Esophagus squamous epithelium (tissue), 5 donors: ENCODE data around the gene ASMTL. TPM values are rescaled to one million over a fixed set of nuclear protein-coding genes. Genes with fewer than 3 reads are reported as not detected.

Source experiments
- DNase-seq: peaks from one replicate; lab custom pipeline; 2025; lab: John Stamatoyannopoulos, UW
- H3K27ac ChIP-seq, 4 donors: fragments of 200-600 bp; sonication (generic); one replicate each; pipeline ENCODE4 v1.5.1; 2016 to 2019; ENCODE audit warnings: mild to moderate bottlenecking in 1 of 4
- H3K27me3 ChIP-seq, 4 donors: fragments of 200-600 bp; sonication (generic); 1 replicate in 3 of 4; 2 replicates in 1 of 4; pipeline versions ENCODE4 v1.5.1 to v1.6.0; 2017 to 2021; ENCODE audit warnings: antibody characterized with exemption in 1 of 4
- H3K36me3 ChIP-seq, 3 donors: fragments of 200-600 bp; sonication (generic); one replicate each; pipeline ENCODE4 v1.5.1; 2016 to 2019
- H3K4me1 ChIP-seq, 3 donors: fragments of 200-600 bp; sonication (generic); one replicate each; pipeline ENCODE4 v1.5.1; 2017 to 2019
- H3K4me3 ChIP-seq, 4 donors: fragments of 200-600 bp; sonication (generic); 1 replicate in 3 of 4; 2 replicates in 1 of 4; pipeline ENCODE4 v1.5.1; 2016 to 2019; ENCODE audit warnings: mild to moderate bottlenecking in 2 of 4, moderate library complexity in 1 of 4
- H3K9me3 ChIP-seq, 3 donors: fragments of 200-600 bp; sonication (generic); one replicate each; pipeline ENCODE4 v1.5.1; 2016 to 2019
- CTCF ChIP-seq, 6 experiments: fragments of 450-650 bp in 4 of 6; fragments of 200-600 bp in 2 of 6; sonication (generic) in 2 of 6; IDR thresholded peaks; one replicate each; pipeline ENCODE4 v1.5.1; 2016 to 2019; ENCODE audit warnings: antibody characterized with exemption in 6 of 6, mild to moderate bottlenecking in 4 of 6, moderate library complexity in 4 of 6
- POLR2A ChIP-seq, 4 donors: fragments of 450-650 bp; IDR thresholded peaks; one replicate each; pipeline ENCODE4 v1.6.1; 2017; ENCODE audit warnings: antibody characterized with exemption in 4 of 4, mild to moderate bottlenecking in 4 of 4, moderate library complexity in 3 of 4
- WGBS, 2 donors: methylation state at CpG; one replicate each; pipeline ENCODE4 v1.1.5; 2018; 5-methylcytosine and 5-hydroxymethylcytosine counted together
- intact Hi-C: fragments of 100-400 bp; cut with DNase I; formaldehyde crosslinking; loops from one replicate; pipeline ENCODE4 v1.15.0; 2022
- total RNA-seq, 4 donors: library from RNA; depleted of rRNA; stranded (reverse); fragments of >200 nt; gene quantifications; one replicate each; pipeline ENCODE4 v1.1.0, GENCODE V29; 2016
- donor health status: DM: yes; HTN: yes; CAD: no.

The ASMTL gene
- total RNA-seq, 4 donors from 2014 or later, result 4.4 to 21.4 (median 11.1) TPM

DNA sequence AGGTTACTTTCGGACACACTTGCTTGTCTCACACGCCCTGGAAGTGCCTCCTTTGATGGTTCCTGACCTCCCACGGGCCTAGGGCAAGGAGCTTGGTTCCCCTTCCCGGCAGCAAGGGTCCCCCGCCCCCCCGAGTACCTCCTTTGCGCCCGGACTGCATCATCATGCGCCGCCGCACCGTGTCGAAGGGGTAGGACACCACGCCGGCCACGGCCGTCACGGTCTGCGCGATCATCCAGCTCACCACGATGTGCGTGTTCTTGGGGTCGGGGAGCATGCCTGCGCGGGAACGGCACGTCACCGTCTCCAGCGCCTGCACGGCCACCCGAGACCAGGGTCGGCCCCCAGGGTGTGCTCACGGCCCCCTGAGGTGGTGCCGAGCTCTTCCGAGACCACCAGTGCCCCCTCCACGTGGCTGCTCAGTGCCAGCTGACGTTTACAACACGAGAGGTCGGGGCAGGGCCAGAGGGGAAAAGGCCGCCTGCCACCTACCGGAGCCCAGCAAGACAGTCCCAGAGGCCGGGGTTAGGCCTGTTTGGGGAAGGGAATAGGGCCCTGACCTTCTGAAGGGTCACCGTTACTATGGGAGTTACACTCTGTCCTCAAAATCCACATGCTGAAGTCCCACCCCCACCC is 65.5 kb downstream of the ASMTL start:
- Histone ChIP-seq H3K36me3 (peaks cover 57 to 85% (median 58%) of the 10 kb centered on the region in 3 donors), H3K27me3 (no peaks in the 10 kb centered on the region), H3K4me1 (peaks cover 23 to 45% (median 24%) of the 10 kb centered on the region in 3 donors), H3K4me3 (no peak overlapping the region), H3K27ac (no peak overlapping the region), H3K9me3 (no peaks in the 10 kb centered on the region)
- no peak for DNase-seq
- TF ChIP-seq POLR2A (IDR thresholded peaks at IDR 0.05) (no peak), CTCF (IDR thresholded peaks at IDR 0.05) (no peak)
- intact Hi-C loops, result no loop called here
- 53 to 100% methylated on average over 1 to 3 of the region's 43 CpGs for WGBS, 2 donors

DNA sequence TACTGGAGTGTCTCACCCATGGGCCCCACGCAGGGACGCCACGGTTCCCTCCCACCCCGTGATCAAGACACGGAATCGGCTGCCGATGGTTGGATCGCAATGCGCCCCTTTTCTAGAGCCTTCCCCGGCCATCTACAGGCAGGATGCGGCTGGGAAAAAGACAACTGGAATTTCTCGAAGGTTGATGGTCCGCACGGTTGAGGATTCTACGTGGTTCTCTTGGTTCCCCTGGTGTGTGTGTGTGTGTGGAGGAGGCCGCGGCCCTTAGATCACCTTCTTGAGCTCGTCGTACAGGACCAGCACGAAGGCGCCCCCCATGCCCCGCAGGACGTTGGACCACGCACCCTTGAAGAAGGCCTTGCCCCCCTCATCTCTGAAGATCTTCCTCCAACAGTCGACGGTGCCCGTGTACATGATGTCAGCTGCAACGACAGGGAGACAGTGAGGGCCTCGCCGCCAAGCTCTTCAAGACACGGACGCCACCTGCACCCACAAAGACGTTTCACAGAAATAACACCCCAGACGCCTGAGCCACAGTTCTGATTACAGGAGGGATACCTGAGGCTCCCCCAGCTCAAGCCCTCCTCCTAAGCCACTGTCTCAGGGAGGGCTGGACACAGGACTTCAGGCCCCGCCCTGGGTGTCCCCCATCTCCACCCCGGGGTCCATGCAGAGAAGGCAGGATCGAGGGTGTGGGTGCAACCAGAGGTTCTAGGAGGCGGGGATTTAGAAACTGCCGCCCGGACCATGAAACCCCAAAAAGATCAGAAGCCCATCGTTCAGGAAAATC is 66.2 kb downstream of the ASMTL start:
- Histone ChIP-seq H3K27ac (no peak overlapping the region), H3K36me3 (peaks cover 57 to 85% (median 58%) of the 10 kb centered on the region in 3 donors), H3K4me3 (no peak overlapping the region), H3K4me1 (peaks cover 23 to 45% (median 24%) of the 10 kb centered on the region in 3 donors), H3K9me3 (no peaks in the 10 kb centered on the region), H3K27me3 (no peaks in the 10 kb centered on the region)
- TF ChIP-seq CTCF (IDR thresholded peaks at IDR 0.05) (no peak), POLR2A (IDR thresholded peaks at IDR 0.05) (no peak)
- no peak for DNase-seq
- 92 to 93% methylated on average over 6 to 32 of the region's 41 CpGs for WGBS, 2 donors
- intact Hi-C loops, result no loop called here

DNA sequence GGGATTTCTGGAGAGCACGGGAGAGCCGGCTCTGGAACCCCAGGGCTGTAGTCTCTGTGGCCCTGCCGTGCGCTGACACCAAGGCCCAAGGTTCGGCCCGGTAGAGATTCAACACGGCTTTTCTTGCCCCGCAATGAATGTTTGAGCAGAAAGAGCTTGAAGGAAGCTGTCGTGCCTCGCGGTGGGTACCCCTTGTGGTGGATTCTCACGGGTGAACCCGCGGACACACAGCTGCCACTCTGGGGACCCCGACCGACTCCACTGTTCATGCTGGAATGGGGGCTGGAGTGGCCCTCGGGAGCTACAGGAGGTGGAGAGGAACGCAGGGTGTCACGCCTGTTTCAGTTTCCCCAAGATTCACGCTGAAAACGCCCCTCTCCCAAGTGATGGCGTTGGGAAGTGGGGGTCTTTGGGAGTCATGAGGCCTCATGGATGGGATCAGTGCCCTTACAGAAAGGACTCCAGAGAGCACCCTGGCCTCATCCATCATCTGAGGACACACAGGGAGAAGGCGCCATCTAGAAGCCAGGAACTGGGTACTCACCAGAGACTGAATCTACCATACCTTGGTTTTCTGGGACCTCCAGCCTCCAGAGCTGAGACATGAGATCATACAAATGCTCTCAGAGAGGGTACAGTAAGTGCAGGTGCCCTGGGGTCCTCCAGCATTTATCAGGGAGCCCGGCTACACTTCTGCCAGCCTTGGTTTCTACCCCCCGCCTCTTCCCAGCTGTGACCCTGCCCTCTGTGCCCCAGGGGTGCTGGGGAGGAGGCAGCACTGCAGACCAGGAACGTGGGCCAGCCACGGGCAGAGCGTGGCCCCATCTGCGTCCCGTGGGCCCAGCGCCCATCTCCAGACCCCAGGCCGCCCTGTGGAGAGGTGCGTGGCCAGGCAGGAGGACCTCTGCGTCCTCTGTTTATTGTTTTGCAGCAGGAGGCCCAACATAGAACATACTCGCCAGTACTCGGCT is 67.2 kb downstream of the ASMTL start:
- Histone ChIP-seq H3K27ac (no peak overlapping the region), H3K36me3 (peaks cover 52 to 78% (median 58%) of the 10 kb centered on the region in 3 donors), H3K4me3 (no peak overlapping the region), H3K27me3 (no peaks in the 10 kb centered on the region), H3K4me1 (peaks cover 15 to 36% (median 20%) of the 10 kb centered on the region in 3 donors), H3K9me3 (no peaks in the 10 kb centered on the region)
- TF ChIP-seq POLR2A (IDR thresholded peaks at IDR 0.05) (no peak), CTCF (IDR thresholded peaks at IDR 0.05) (no peak)
- 90 to 98% methylated on average over 8 to 11 of the region's 36 CpGs for WGBS, 2 donors
- intact Hi-C loops, result no loop called here
- no peak for DNase-seq

- intact Hi-C loops, result no loop called here
- 83 to 89% methylated on average over 10 to 14 of the region's 18 CpGs for WGBS, 2 donors
These were observed 68.0 kb downstream of the ASMTL start for GRCh38 chrX:1384658-1385252.

More at GRCh38 chrX:1384658-1385252, 68.0 kb downstream of the ASMTL start:
- peaks cover 7 to 29% (median 12%) of the 10 kb centered on the region in 3 donors for H3K4me1 ChIP-seq
- H3K27me3 ChIP-seq, result no peaks in the 10 kb centered on the region
- H3K4me3 ChIP-seq, result no peak overlapping the region
- no peak for DNase-seq
- H3K9me3 ChIP-seq, result no peaks in the 10 kb centered on the region
- peaks cover 52 to 70% (median 52%) of the 10 kb centered on the region in 3 donors for H3K36me3 ChIP-seq
- TF ChIP-seq CTCF (IDR thresholded peaks at IDR 0.05) (no peak), POLR2A (IDR thresholded peaks at IDR 0.05) (no peak)
- H3K27ac ChIP-seq, result no peak overlapping the region
